Endothelial cell of umbilical vein (primary cell): ENCODE measurements around the gene ANKK1.

Experiments used
- CTCF ChIP-seq, 2 donors: IDR thresholded peaks; 1 replicate in 1 of 2; 2 replicates in 1 of 2; pipeline ENCODE4 v1.5.1; 2011; ENCODE audit warnings: low read length in 2 of 2, mild to moderate bottlenecking in 2 of 2, moderate library complexity in 2 of 2, control low read depth in 1 of 2, inconsistent platforms in 1 of 2, low read depth in 1 of 2; ENCODE audit not compliant: insufficient read depth in 1 of 2; ENCODE audit errors: extremely low read depth in 1 of 2
- EZH2 ChIP-seq: IDR thresholded peaks from 2 replicates; pipeline ENCODE4 v1.6.1; 2012; ENCODE audit warnings: borderline replicate concordance, low read depth, mild to moderate bottlenecking, moderate library complexity, low read length, inconsistent platforms; ENCODE audit not compliant: severe bottlenecking
- FOS ChIP-seq: IDR thresholded peaks from 2 replicates; pipeline ENCODE4 v1.6.1; 2011; ENCODE audit warnings: mild to moderate bottlenecking, low read length, moderate library complexity, borderline replicate concordance; ENCODE audit not compliant: insufficient read depth
- MAX ChIP-seq: IDR thresholded peaks from 2 replicates; pipeline ENCODE4 v1.6.1; 2011; ENCODE audit not compliant: insufficient read depth, insufficient read length
- POLR2A ChIP-seq: IDR thresholded peaks from 2 replicates; pipeline ENCODE4 v1.6.1; 2012; ENCODE audit warnings: low read depth, mild to moderate bottlenecking, control low read depth, low read length
- POLR2AphosphoS5 ChIP-seq: IDR thresholded peaks from 2 replicates; pipeline ENCODE4 v1.6.1; 2012; ENCODE audit warnings: low read depth, mild to moderate bottlenecking, control low read depth, low read length, moderate library complexity; ENCODE audit not compliant: insufficient read depth

- TF ChIP-seq CTCF (IDR thresholded peaks at IDR 0.05; ENCODE audit: extremely low read depth in 1 of 2, insufficient read depth in 1 of 2, low read depth in 1 of 2, low read length in 2 of 2) = no peak
- TF ChIP-seq FOS = no peak
- no peak for TF ChIP-seq POLR2A
- TF ChIP-seq POLR2AphosphoS5 = no peak
- TF ChIP-seq MAX = no peak
- no peak for TF ChIP-seq EZH2
Observed at GRCh38 chr11:113373306-113373705, 14.3 kb upstream of the ANKK1 start.
